ENCODE results near the gene CRACR2A.

CRACR2A gene

DNA sequence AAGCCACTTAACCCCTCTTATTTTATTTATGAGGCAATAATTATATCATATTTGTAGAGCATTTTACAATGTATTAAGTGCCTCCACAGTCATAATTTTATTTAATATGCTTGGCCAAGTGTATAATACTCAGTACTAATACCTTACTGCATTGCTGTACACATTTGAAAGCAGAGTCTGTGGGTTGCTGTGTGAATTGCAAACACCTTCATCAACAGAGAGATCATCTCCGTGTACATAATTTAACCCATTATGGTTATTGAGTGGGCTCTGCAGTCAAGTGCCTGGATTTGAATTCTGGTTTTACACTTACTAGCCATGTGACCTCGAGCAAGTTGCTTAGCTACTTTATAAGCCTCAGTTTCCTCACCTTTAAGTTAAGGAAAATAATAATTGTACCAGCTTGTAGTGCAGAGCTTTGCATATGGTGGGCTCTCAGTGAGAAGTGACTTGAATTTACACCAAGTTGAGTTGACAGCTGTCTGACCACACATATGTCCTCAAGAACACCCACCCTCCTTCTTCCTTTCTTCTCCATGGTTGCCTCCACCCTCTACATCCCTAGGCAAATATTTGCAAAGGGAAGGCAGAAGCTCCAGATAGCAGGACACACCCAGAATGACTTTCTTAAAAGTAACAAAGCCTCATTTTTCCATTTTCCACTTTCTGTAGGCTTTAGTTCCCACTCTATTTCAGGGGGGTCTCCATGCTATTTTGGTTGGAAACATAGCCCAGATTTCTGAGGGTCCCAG, 12.3 kb downstream of the CRACR2A start:
- POLR2A ChIA-PET: no interaction called here
- DNase-seq (ENCODE audit: extremely low spot score): no peak
- CTCF ChIA-PET: no interaction called here
- TF ChIP-seq LEF1 (IDR thresholded peaks at IDR 0.05; ENCODE audit: borderline replicate concordance) (no peak), SUZ12 (IDR thresholded peaks at IDR 0.05) (no peak), TARDBP (IDR thresholded peaks at IDR 0.05) (no peak), FOXA1 (IDR thresholded peaks at IDR 0.05) (no peak), ZNF384 (IDR thresholded peaks at IDR 0.05) (no peak), FOXM1 (IDR thresholded peaks at IDR 0.05; ENCODE audit: borderline replicate concordance) (no peak), BHLHE40 (IDR thresholded peaks at IDR 0.05; ENCODE audit: borderline replicate concordance) (no peak), SP1 (IDR thresholded peaks at IDR 0.05) (no peak), FOXK2 (IDR thresholded peaks at IDR 0.05) (no peak), ARNT (IDR thresholded peaks at IDR 0.05) (no peak), CTBP1 (IDR thresholded peaks at IDR 0.05; ENCODE audit: borderline replicate concordance) (no peak), L3MBTL2 (conservative IDR thresholded peaks at IDR 0.05) (no peak), ELF4 (IDR thresholded peaks at IDR 0.05) (no peak), HDGF (IDR thresholded peaks at IDR 0.05; ENCODE audit: borderline replicate concordance) (no peak), NFRKB (IDR thresholded peaks at IDR 0.05) (no peak)
- TF ChIP-seq, protein P1, sequence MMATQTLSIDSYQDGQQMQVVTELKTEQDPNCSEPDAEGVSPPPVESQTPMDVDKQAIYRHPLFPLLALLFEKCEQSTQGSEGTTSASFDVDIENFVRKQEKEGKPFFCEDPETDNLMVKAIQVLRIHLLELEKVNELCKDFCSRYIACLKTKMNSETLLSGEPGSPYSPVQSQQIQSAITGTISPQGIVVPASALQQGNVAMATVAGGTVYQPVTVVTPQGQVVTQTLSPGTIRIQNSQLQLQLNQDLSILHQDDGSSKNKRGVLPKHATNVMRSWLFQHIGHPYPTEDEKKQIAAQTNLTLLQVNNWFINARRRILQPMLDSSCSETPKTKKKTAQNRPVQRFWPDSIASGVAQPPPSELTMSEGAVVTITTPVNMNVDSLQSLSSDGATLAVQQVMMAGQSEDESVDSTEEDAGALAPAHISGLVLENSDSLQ (IDR thresholded peaks at IDR 0.05): no peak

DNA sequence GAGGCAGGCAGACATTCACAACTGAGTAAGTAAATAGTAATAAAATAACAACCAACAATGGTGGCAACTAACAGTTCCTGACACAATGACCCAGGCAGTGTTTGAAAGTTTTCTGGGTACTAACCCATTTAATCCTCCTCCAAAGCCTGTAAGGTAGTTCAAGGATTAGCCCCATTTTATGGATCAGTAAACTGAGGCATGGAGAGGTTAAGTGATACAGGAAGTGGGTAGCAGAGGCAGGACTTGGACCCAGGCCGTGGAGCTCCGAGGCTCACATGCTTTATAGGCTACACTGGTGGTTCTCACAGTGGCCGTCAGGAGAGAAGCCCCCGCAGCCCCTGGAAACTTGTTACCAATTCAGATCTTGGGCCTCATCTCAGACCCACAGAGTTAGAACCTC, 17.5 kb downstream of the CRACR2A start:
- DNase-seq (ENCODE audit: extremely low spot score): no peak
- POLR2A ChIA-PET: no interaction called here
- CTCF ChIA-PET: no interaction called here
- TF ChIP-seq ELF4 (IDR thresholded peaks at IDR 0.05) (no peak), NFRKB (IDR thresholded peaks at IDR 0.05) (no peak), FOXA1 (IDR thresholded peaks at IDR 0.05) (no peak), ZNF384 (IDR thresholded peaks at IDR 0.05) (no peak), L3MBTL2 (conservative IDR thresholded peaks at IDR 0.05) (no peak), CTBP1 (IDR thresholded peaks at IDR 0.05; ENCODE audit: borderline replicate concordance) (no peak), SUZ12 (IDR thresholded peaks at IDR 0.05) (no peak), ARNT (IDR thresholded peaks at IDR 0.05) (no peak), FOXM1 (IDR thresholded peaks at IDR 0.05; ENCODE audit: borderline replicate concordance) (no peak), SP1 (IDR thresholded peaks at IDR 0.05) (no peak), HDGF (IDR thresholded peaks at IDR 0.05; ENCODE audit: borderline replicate concordance) (no peak), LEF1 (IDR thresholded peaks at IDR 0.05; ENCODE audit: borderline replicate concordance) (no peak), FOXK2 (IDR thresholded peaks at IDR 0.05) (no peak), TARDBP (IDR thresholded peaks at IDR 0.05) (no peak), BHLHE40 (IDR thresholded peaks at IDR 0.05; ENCODE audit: borderline replicate concordance) (no peak)
- TF ChIP-seq, protein P1 (IDR thresholded peaks at IDR 0.05): no peak

DNA sequence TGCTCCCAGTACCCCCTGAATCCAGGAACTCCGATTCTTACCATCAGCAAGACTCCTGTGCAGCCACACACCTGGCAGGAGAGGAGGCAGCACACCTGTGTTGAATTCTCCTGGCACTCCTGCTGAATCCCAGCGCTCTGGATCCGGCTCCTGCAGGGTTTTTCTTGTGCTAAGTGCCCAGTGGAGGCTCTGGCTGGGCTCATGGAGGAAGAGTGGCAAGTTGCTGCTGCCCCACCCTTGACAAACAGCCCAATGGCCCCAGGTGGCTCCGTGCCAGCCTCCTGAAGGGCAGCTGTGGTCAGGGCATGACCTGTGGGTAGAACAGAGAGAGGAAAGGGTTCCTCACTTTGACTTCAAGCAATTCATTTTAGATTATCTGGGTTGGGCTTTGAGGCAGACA, 20.0 kb downstream of the CRACR2A start:
- no peak for TF ChIP-seq SP1 (IDR thresholded peaks at IDR 0.05)
- no peak for TF ChIP-seq FOXA1 (IDR thresholded peaks at IDR 0.05)
- TF ChIP-seq, protein P1 (IDR thresholded peaks at IDR 0.05): no peak
- TF ChIP-seq FOXK2 (IDR thresholded peaks at IDR 0.05): no peak
- no peak for TF ChIP-seq SUZ12 (IDR thresholded peaks at IDR 0.05)
- no peak for TF ChIP-seq ARNT (IDR thresholded peaks at IDR 0.05)
- TF ChIP-seq LEF1 (IDR thresholded peaks at IDR 0.05; ENCODE audit: borderline replicate concordance): no peak
- no peak for TF ChIP-seq BHLHE40 (IDR thresholded peaks at IDR 0.05; ENCODE audit: borderline replicate concordance)
- TF ChIP-seq ELF4 (IDR thresholded peaks at IDR 0.05): no peak
- TF ChIP-seq L3MBTL2 (conservative IDR thresholded peaks at IDR 0.05): no peak
- TF ChIP-seq ZNF384 (IDR thresholded peaks at IDR 0.05): no peak
- no peak for TF ChIP-seq FOXM1 (IDR thresholded peaks at IDR 0.05; ENCODE audit: borderline replicate concordance)
- TF ChIP-seq HDGF (IDR thresholded peaks at IDR 0.05; ENCODE audit: borderline replicate concordance): no peak
- TF ChIP-seq NFRKB (IDR thresholded peaks at IDR 0.05): no peak
- no peak for DNase-seq (ENCODE audit: extremely low spot score)
- ChIA-PET POLR2A (no interaction called here), CTCF (no interaction called here)

DNA sequence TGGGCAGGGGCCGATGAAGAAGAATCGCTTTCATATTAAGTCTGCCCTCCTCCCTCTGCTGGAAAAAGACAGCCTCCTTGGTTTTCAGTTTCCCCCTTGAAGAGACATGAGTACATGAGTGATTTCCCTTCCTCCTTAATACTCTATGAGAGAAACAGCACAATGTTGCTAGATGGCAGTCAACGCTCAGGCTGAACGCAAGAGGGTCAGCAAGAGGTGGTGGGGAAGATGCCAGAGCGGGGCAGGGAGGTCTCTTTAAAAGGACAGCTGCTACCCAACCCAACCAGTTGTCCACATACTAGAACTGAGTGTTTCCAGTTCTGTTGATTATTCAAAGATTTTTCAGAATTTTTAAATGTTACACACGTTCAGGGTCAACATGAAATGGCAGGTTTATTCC, 22.8 kb downstream of the CRACR2A start:
- no peak for TF ChIP-seq HDGF (IDR thresholded peaks at IDR 0.05; ENCODE audit: borderline replicate concordance)
- no peak for TF ChIP-seq TARDBP (IDR thresholded peaks at IDR 0.05)
- no peak for TF ChIP-seq FOXK2 (IDR thresholded peaks at IDR 0.05)
- TF ChIP-seq FOXM1 (IDR thresholded peaks at IDR 0.05; ENCODE audit: borderline replicate concordance): no peak
- no peak for TF ChIP-seq ARNT (IDR thresholded peaks at IDR 0.05)
- TF ChIP-seq ZNF384 (IDR thresholded peaks at IDR 0.05): no peak
- TF ChIP-seq ELF4 (IDR thresholded peaks at IDR 0.05): no peak
- CTCF ChIA-PET: no interaction called here
- no peak for DNase-seq (ENCODE audit: extremely low spot score)

DNA sequence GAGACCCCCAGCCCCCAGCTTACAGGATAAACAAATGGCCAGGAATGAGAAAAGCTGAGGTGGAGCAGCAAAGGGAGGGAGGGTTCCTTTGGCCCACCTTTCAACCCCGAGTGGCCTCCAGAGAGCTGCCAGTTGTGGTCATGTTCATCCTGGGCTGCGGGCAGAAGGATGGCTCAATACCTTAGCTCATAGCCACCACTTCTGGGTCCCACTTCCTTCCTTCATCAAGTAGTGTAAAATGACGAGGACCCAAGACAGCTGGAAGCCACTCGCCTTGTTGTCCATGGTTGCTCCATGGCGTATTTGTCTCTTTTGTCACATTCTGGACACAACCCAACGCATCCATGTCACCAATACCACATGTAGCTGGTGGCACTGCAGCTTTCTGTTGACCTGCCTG, 24.2 kb downstream of the CRACR2A start:
- CTCF ChIA-PET: no interaction called here
- DNase-seq (ENCODE audit: extremely low spot score): no peak
- POLR2A ChIA-PET: no interaction called here
- TF ChIP-seq, protein P1 (IDR thresholded peaks at IDR 0.05): no peak
- no peak for TF ChIP-seq HDGF (IDR thresholded peaks at IDR 0.05; ENCODE audit: borderline replicate concordance)
- TF ChIP-seq SUZ12 (IDR thresholded peaks at IDR 0.05): no peak
- TF ChIP-seq TARDBP (IDR thresholded peaks at IDR 0.05): no peak
- TF ChIP-seq ARNT (IDR thresholded peaks at IDR 0.05): no peak
- TF ChIP-seq L3MBTL2 (conservative IDR thresholded peaks at IDR 0.05): no peak

More for the DNA sequence above, 22.8 kb downstream of the CRACR2A start:
- POLR2A ChIA-PET: no interaction called here

Measured in HEK293T (cell line).